Cardiac fibroblast (primary cell): ENCODE results near the gene NACA.

Source experiments
- DNase-seq, 2 donors: peaks; one replicate each; pipeline versions ENCODE4 v3.0.0 to v3.0.0-alpha.2; 2010; ENCODE audit warnings: low read depth in 2 of 2
- H3K4me3 ChIP-seq, 2 donors: replicated peaks in 1 of 2; 1 replicate in 1 of 2; 2 replicates in 1 of 2; pipeline ENCODE4 v1.5.1; 2011; ENCODE audit warnings: low read depth in 2 of 2, low read length in 2 of 2, mild to moderate bottlenecking in 2 of 2, moderate library complexity in 1 of 2
- CTCF ChIP-seq: IDR thresholded peaks from one replicate; pipeline ENCODE4 v1.5.1; 2011; ENCODE audit warnings: low read depth, mild to moderate bottlenecking, low read length, inconsistent platforms

Gene NACA

GRCh38 chr12:56719056-56719455, 6.0 kb downstream of the NACA start:
- no peak for TF ChIP-seq CTCF
- DNase-seq = no peak
- H3K4me3 ChIP-seq = no peak overlapping the region

GRCh38 chr12:56718636-56719035, 6.5 kb downstream of the NACA start:
- no peak for TF ChIP-seq CTCF
- H3K4me3 ChIP-seq = no peak overlapping the region
- no peak for DNase-seq

- no peak overlapping the region for H3K4me3 ChIP-seq
- no peak for TF ChIP-seq CTCF
- DNase-seq = no peak
These were observed 7.0 kb downstream of the NACA start for GRCh38 chr12:56718149-56718548.

GRCh38 chr12:56716933-56717880, 7.9 kb downstream of the NACA start:
- H3K4me3 ChIP-seq = no peak overlapping the region
- DNase-seq = no peak
- TF ChIP-seq CTCF = no peak

- no peak for TF ChIP-seq CTCF
- H3K4me3 ChIP-seq = no peak overlapping the region
- no peak for DNase-seq
These were observed 8.6 kb downstream of the NACA start for GRCh38 chr12:56716458-56716857.

GRCh38 chr12:56715798-56716197, 9.3 kb downstream of the NACA start:
- no peak for DNase-seq
- TF ChIP-seq CTCF = no peak
- no peak overlapping the region for H3K4me3 ChIP-seq
